Esophagus muscularis mucosa (tissue), 4 donors: ENCODE measurements around the gene DNAH2. TPM values are rescaled to one million over a fixed set of nuclear protein-coding genes. Genes with fewer than 3 reads are reported as not detected.

ENCODE experiments used
- DNase-seq: peaks from one replicate; pipeline ENCODE4 v3.0.0-alpha.2; 2017; ENCODE audit errors: extremely low spot score
- H3K27ac ChIP-seq, 4 donors: fragments of 200-600 bp; sonication (generic); replicated peaks in 1 of 4; 1 replicate in 3 of 4; 2 replicates in 1 of 4; pipeline ENCODE4 v1.5.1; 2016 to 2019; ENCODE audit warnings: mild to moderate bottlenecking in 1 of 4
- H3K27me3 ChIP-seq, 4 donors: fragments of 200-600 bp; sonication (generic); one replicate each; pipeline versions ENCODE4 v1.5.1 to v1.6.0; 2016 to 2019
- H3K36me3 ChIP-seq, 4 donors: fragments of 200-600 bp; sonication (generic); one replicate each; pipeline ENCODE4 v1.5.1; 2016 to 2019
- H3K4me1 ChIP-seq, 4 donors: fragments of 200-600 bp; sonication (generic); one replicate each; pipeline ENCODE4 v1.5.1; 2016 to 2019
- H3K4me3 ChIP-seq, 4 donors: fragments of 200-600 bp; sonication (generic); 1 replicate in 2 of 4; 2 replicates in 2 of 4; pipeline ENCODE4 v1.5.1; 2016 to 2019; ENCODE audit warnings: mild to moderate bottlenecking in 4 of 4, moderate library complexity in 1 of 4
- H3K9me3 ChIP-seq, 4 donors: fragments of 200-600 bp; sonication (generic); 1 replicate in 3 of 4; 2 replicates in 1 of 4; pipeline ENCODE4 v1.5.1; 2016 to 2019
- CTCF ChIP-seq, 3 experiments: fragments of 200-600 bp in 2 of 3; fragments of 450-650 bp in 1 of 3; sonication (generic) in 2 of 3; IDR thresholded peaks; one replicate each; pipeline ENCODE4 v1.5.1; 2017 to 2019; ENCODE audit warnings: antibody characterized with exemption in 3 of 3, mild to moderate bottlenecking in 2 of 3, moderate library complexity in 1 of 3
- EP300 ChIP-seq: sonication (generic); formaldehyde crosslinking; IDR thresholded peaks from one replicate; pipeline ENCODE4 v1.6.1; 2017; ENCODE audit warnings: antibody characterized with exemption
- POLR2A ChIP-seq: fragments of 450-650 bp; IDR thresholded peaks from one replicate; pipeline ENCODE4 v1.6.1; 2017; ENCODE audit warnings: antibody characterized with exemption, moderate library complexity, mild to moderate bottlenecking, low read depth
- POLR2AphosphoS5 ChIP-seq, 2 donors: sonication (generic); formaldehyde crosslinking; IDR thresholded peaks; one replicate each; pipeline ENCODE4 v1.6.1; 2017; ENCODE audit warnings: antibody characterized with exemption in 2 of 2
- WGBS: methylation state at CpG from one replicate; pipeline ENCODE4 v1.1.5; 2018; 5-methylcytosine and 5-hydroxymethylcytosine counted together
- intact Hi-C: fragments of 100-400 bp; cut with DNase I; formaldehyde crosslinking; loops from one replicate; pipeline ENCODE4 v1.15.1; 2023
- total RNA-seq, 4 donors: library from RNA; depleted of rRNA; stranded (reverse); fragments of >200 nt; gene quantifications; one replicate each; pipeline versions ENCODE4 v1.1.0 to v1.2.1, GENCODE V29; 2016

DNAH2 gene
- total RNA-seq, 4 donors from 2014 or later, result under 0.01 to 0.17 (median 0.06) TPM

- peak overlapping the region; percentile 64 to 86 (median 73) for H3K4me3 ChIP-seq
- no peak for TF ChIP-seq EP300
- TF ChIP-seq CTCF (IDR thresholded peaks at IDR 0.05), result no peak
- peak; percentile 42 to 43 for TF ChIP-seq POLR2AphosphoS5 (IDR thresholded peaks at IDR 0.05)
- TF ChIP-seq POLR2A, result peak; percentile 15
- H3K36me3 ChIP-seq, result peaks cover 32 to 45% (median 40%) of the 10 kb centered on the region in 4 donors
- no peaks in the 10 kb centered on the region for H3K9me3 ChIP-seq
- intact Hi-C loops, result loop anchor here (5.0 kb wide), 1 partner anchor 309 kb away; the partner anchor contains the start of gene PER1
- H3K4me1 ChIP-seq, result peaks cover 33 to 78% (median 66%) of the 10 kb centered on the region in 4 donors
- peak overlapping the region; percentile 97 to 98 (median 98) for H3K27ac ChIP-seq
- peak; percentile 97 for DNase-seq
- under 1% methylated on average over 35 of the region's 61 CpGs for WGBS
- H3K27me3 ChIP-seq, result no peaks in the 10 kb centered on the region
Measured at GRCh38 chr17:7843536-7844291, 126.2 kb downstream of the DNAH2 start.

GRCh38 chr17:7844292-7845154, 127.0 kb downstream of the DNAH2 start:
- intact Hi-C loops, result loop anchor here (5.0 kb wide), 1 partner anchor 308 kb away; the partner anchor contains the start of gene PER1
- Histone ChIP-seq H3K27me3 (no peaks in the 10 kb centered on the region), H3K27ac (peak overlapping the region; percentile 97 to 98 (median 98)), H3K4me1 (peaks cover 25 to 70% (median 58%) of the 10 kb centered on the region in 4 donors), H3K9me3 (no peaks in the 10 kb centered on the region), H3K4me3 (peak overlapping the region; percentile 64 to 86 (median 73)), H3K36me3 (peaks cover 40 to 53% (median 48%) of the 10 kb centered on the region in 4 donors)
- peak; percentile 98 for DNase-seq
- TF ChIP-seq POLR2AphosphoS5 (IDR thresholded peaks at IDR 0.05) (peak; percentile 92 to 97), POLR2A (peak; percentile 78), EP300 (no peak), CTCF (IDR thresholded peaks at IDR 0.05) (peak in 1 of 3 experiments; percentile 7)
- WGBS, result under 1% methylated on average over 40 of the region's 71 CpGs

GRCh38 chr17:7845359-7846062, 128.0 kb downstream of the DNAH2 start:
- intact Hi-C loops, result no loop called here
- H3K36me3 ChIP-seq, result peaks cover 50 to 55% (median 53%) of the 10 kb centered on the region in 4 donors
- no peaks in the 10 kb centered on the region for H3K9me3 ChIP-seq
- 83% methylated on average over 8 of the region's 15 CpGs for WGBS
- H3K4me1 ChIP-seq, result peaks cover 18 to 60% (median 48%) of the 10 kb centered on the region in 4 donors
- H3K27me3 ChIP-seq, result no peaks in the 10 kb centered on the region
- DNase-seq, result no peak
- H3K4me3 ChIP-seq, result peak overlapping the region; percentile 64 to 86 (median 73)
- no peak for TF ChIP-seq CTCF (IDR thresholded peaks at IDR 0.05)
- TF ChIP-seq EP300, result no peak
- no peak for TF ChIP-seq POLR2AphosphoS5 (IDR thresholded peaks at IDR 0.05)
- no peak for TF ChIP-seq POLR2A
- H3K27ac ChIP-seq, result peak overlapping the region; percentile 97 to 98 (median 98)

- Histone ChIP-seq H3K4me1 (peaks cover 14 to 57% (median 44%) of the 10 kb centered on the region in 4 donors), H3K9me3 (no peaks in the 10 kb centered on the region), H3K36me3 (peaks cover 53 to 60% (median 59%) of the 10 kb centered on the region in 4 donors), H3K27me3 (no peaks in the 10 kb centered on the region), H3K4me3 (peak overlapping the region in 1 of 4 donors; percentile 64), H3K27ac (peak overlapping the region in 3 of 4 donors; percentile 97 to 98 (median 97))
- no peak for DNase-seq
- no peak for TF ChIP-seq EP300
- TF ChIP-seq POLR2A, result no peak
- TF ChIP-seq CTCF (IDR thresholded peaks at IDR 0.05), result no peak
- no peak for TF ChIP-seq POLR2AphosphoS5 (IDR thresholded peaks at IDR 0.05)
- WGBS, result 83% methylated on average over 14 of the region's 22 CpGs
- intact Hi-C loops, result no loop called here
Measured at GRCh38 chr17:7846063-7846735, 128.7 kb downstream of the DNAH2 start.
